ENCODE measurements around the gene SH2D1B.
"Not testable (repeated sequence)": the region's sequence is repeated elsewhere in the genome, so short reads cannot be mapped to it uniquely, and the experiment has no call there.

Gene SH2D1B

GRCh38 chr1:162360237-162360873, 51.6 kb downstream of the SH2D1B start:
- no peak for DNase-seq

GRCh38 chr1:162359523-162360236, 52.3 kb downstream of the SH2D1B start:
- DNase-seq = no peak

- DNase-seq = no peak
Measured at GRCh38 chr1:162358928-162359327, 53.0 kb downstream of the SH2D1B start.

- DNase-seq = no peak
Measured at GRCh38 chr1:162357681-162358266, 54.2 kb downstream of the SH2D1B start.

GRCh38 chr1:162353702-162354101, 58.2 kb downstream of the SH2D1B start:
- DNase-seq = no peak

- no peak for DNase-seq
Measured at GRCh38 chr1:162353078-162353477, 58.9 kb downstream of the SH2D1B start.

- DNase-seq = not testable (repeated sequence)
Measured at GRCh38 chr1:162351874-162352273, 60.1 kb downstream of the SH2D1B start.

- DNase-seq = no peak
Measured at GRCh38 chr1:162351246-162351842, 60.6 kb downstream of the SH2D1B start.

- no peak for DNase-seq
Measured at GRCh38 chr1:162349635-162350330, 62.2 kb downstream of the SH2D1B start.

GRCh38 chr1:162347281-162347680, 64.7 kb downstream of the SH2D1B start:
- DNase-seq = no peak
